HG03095 (cell line): ENCODE results near the gene KCND2.

ENCODE experiments used
- ATAC-seq: cut with Tn5 transposase; IDR thresholded peaks from one replicate; pipeline ENCODE4 v1.9.1; 2021; ENCODE audit warnings: moderate library complexity; ENCODE audit not compliant: unreplicated experiment

The KCND2 gene

GRCh38 chr7:120405652-120406051 is 132.7 kb downstream of the KCND2 start:
- ATAC-seq = no peak

GRCh38 chr7:120407010-120407409 is 134.0 kb downstream of the KCND2 start:
- no peak for ATAC-seq

GRCh38 chr7:120412139-120413050 is 139.4 kb downstream of the KCND2 start:
- ATAC-seq = peak; percentile 90

- ATAC-seq = no peak
These were observed 140.2 kb downstream of the KCND2 start for GRCh38 chr7:120413164-120413563.

GRCh38 chr7:120417244-120417979 is 144.4 kb downstream of the KCND2 start:
- ATAC-seq = no peak

GRCh38 chr7:120421151-120421651 is 148.2 kb downstream of the KCND2 start:
- ATAC-seq = peak; percentile 96

- no peak for ATAC-seq
These were observed 158.0 kb downstream of the KCND2 start for GRCh38 chr7:120431016-120431415.

GRCh38 chr7:120436487-120437060 is 163.6 kb downstream of the KCND2 start:
- ATAC-seq = no peak

GRCh38 chr7:120441850-120442249 is 168.9 kb downstream of the KCND2 start:
- ATAC-seq = peak; percentile 92

GRCh38 chr7:120442838-120443237 is 169.9 kb downstream of the KCND2 start:
- ATAC-seq = peak; percentile 44

- no peak for ATAC-seq
These were observed 171.7 kb downstream of the KCND2 start for GRCh38 chr7:120444650-120445049.

GRCh38 chr7:120445276-120445675 is 172.3 kb downstream of the KCND2 start:
- ATAC-seq = no peak

GRCh38 chr7:120452665-120453064 is 179.7 kb downstream of the KCND2 start:
- ATAC-seq = no peak

- ATAC-seq = no peak
These were observed 183.7 kb downstream of the KCND2 start for GRCh38 chr7:120456699-120457098.

GRCh38 chr7:120460949-120461348 is 188.0 kb downstream of the KCND2 start:
- no peak for ATAC-seq

- no peak for ATAC-seq
These were observed 190.0 kb downstream of the KCND2 start for GRCh38 chr7:120462991-120463390.

- ATAC-seq = no peak
These were observed 191.1 kb downstream of the KCND2 start for GRCh38 chr7:120464104-120464503.

- no peak for ATAC-seq
These were observed 194.7 kb downstream of the KCND2 start for GRCh38 chr7:120467676-120468075.

- no peak for ATAC-seq
These were observed 195.6 kb downstream of the KCND2 start for GRCh38 chr7:120468611-120469010.

- no peak for ATAC-seq
These were observed 199.9 kb downstream of the KCND2 start for GRCh38 chr7:120472892-120473291.

- ATAC-seq = no peak
These were observed 200.4 kb downstream of the KCND2 start for GRCh38 chr7:120473352-120473751.
